ENCODE measurements around the gene DACT2.

The DACT2 gene

DNA sequence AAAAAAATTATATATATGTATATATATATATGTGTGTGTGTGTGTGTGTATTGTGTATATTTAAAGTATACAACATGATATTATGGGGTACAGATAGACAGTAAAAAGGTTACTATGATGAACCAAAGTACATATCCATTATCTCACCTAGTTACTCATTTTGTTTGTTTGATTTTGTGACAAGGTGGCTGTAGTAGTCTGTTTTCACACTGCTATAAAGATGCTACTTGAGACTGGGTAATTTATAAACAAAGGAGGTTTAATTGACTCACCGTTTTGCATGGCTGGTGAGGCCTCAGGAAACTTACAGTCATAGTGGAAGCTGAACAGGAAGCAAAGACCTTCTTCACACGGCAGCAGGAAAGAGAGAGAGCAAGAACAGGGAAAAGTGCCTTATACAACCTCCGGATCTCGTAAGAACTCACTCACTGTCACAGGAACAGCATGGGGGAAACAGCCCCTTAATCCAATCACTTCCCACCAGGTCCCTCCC is 30.2 kb upstream of the DACT2 start:
- no peak for TF ChIP-seq CTCF (conservative IDR thresholded peaks at IDR 0.05; ENCODE audit: control insufficient read depth, insufficient read depth, low read depth, low read length)
- H3K4me3 ChIP-seq (ENCODE audit: control insufficient read depth, low read depth, low read length), result no peak overlapping the region
- DNase-seq (ENCODE audit: low read depth), result no peak

DNA sequence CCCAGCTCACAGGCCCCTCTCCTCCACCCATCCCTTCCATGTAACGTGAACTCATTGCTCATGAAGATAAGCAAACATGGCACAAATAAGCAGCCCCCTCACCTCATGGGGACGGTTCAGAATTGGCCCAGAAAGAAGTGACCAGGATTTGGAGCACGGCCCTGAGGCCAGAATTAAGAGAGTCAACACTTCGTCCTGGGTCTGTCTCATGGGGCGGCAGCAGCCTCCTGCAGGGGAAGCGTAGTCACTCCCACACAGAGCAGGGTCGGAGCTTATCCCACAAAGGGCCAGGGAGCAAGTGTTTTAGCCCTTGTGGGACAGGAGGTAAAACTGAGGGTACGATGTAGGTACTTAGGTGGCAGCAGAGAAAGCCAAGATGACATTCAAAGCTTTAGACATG is 28.6 kb upstream of the DACT2 start:
- no peak for DNase-seq (ENCODE audit: low read depth)
- TF ChIP-seq CTCF (conservative IDR thresholded peaks at IDR 0.05; ENCODE audit: control insufficient read depth, insufficient read depth, low read depth, low read length), result no peak
- H3K4me3 ChIP-seq (ENCODE audit: control insufficient read depth, low read depth, low read length), result no peak overlapping the region

DNA sequence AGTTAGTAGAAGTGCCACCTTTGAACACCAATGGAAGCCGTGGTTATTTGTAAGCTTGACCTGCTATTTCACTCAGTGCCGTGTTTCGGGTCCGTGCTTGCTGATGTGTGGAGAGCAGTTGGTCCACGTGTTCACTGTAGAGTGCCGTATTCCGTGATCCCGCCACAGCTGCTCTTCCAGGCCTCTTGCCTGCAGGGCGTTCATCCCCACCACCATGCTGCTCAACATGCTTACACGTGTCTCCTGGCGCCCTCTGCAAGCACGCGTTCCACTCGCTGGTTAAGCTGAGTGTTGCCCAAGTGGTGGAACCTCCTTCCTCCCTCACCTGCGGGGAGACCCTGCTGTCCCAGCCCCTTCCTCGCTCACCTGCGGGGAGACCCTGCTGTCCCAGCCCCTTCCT is 28.0 kb upstream of the DACT2 start:
- no peak overlapping the region for H3K4me3 ChIP-seq (ENCODE audit: control insufficient read depth, low read depth, low read length)
- TF ChIP-seq CTCF (conservative IDR thresholded peaks at IDR 0.05; ENCODE audit: control insufficient read depth, insufficient read depth, low read depth, low read length), result no peak
- DNase-seq (ENCODE audit: low read depth), result no peak

DNA sequence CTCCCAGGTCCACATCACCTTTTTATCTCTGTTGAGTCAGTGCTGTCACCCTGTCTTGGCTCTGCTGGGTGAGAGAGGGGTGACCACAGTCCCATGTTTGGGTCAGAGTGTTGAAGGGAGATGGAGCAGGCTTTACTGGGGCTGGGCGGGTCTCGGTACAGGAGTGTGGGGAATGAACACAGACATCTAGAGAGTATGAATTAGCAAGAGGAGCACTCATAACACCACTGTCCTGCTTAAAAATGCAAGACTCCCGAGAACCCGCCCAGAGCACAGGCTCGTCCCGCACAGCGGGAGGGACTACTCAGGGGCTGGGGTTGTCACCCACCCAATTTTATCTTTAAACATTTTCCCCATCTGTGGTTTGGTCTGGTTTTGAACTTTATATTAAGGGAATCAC is 27.5 kb upstream of the DACT2 start:
- no peak overlapping the region for H3K4me3 ChIP-seq (ENCODE audit: control insufficient read depth, low read depth, low read length)
- no peak for TF ChIP-seq CTCF (conservative IDR thresholded peaks at IDR 0.05; ENCODE audit: control insufficient read depth, insufficient read depth, low read depth, low read length)
- no peak for DNase-seq (ENCODE audit: low read depth)

DNA sequence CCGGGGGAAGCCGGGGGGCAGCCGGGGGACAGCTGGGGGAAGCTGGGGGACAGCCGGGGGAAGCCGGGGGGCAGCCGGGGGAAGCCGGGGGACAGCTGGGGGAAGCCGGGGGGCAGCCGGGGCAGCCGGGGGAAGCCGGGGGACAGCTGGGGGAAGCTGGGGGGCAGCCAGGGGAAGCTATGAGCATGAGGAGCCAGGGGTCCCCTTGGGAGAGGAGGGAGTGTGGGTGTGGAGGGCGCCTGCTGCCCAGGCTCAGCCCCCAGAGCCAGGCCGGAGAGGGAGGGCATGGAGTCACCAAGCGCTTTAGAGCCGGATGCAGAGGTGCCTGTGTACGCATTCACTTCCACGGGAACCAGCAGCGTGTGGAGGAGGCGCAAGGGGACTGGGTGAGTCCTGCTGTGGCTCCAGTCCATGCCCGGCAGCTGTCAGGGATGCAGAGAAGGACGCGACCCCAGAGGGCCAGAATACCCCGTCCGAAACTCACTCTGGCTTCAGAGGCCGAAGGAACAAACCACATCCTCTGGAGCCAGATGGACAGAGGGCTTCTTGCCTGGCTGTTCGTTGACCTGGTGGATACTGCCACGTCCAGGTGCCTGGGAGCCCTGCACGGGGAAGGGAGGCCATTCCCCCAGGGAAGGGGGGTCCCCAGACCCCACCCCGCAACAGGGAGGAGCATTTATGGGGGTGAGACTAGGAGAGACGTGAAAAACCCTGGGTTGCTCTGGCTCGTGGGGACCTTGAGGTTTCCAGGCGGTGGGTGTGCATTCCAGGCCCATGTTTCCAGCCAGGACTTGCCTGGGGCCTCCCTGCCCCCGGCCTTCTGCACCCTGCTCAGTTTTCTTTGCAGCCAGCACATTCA is 26.5 kb upstream of the DACT2 start:
- no peak for DNase-seq (ENCODE audit: low read depth)
- no peak for TF ChIP-seq CTCF (conservative IDR thresholded peaks at IDR 0.05; ENCODE audit: control insufficient read depth, insufficient read depth, low read depth, low read length)
- no peak overlapping the region for H3K4me3 ChIP-seq (ENCODE audit: control insufficient read depth, low read depth, low read length)

- no peak for DNase-seq (ENCODE audit: low read depth)
- H3K4me3 ChIP-seq (ENCODE audit: control insufficient read depth, low read depth, low read length), result no peak overlapping the region
- no peak for TF ChIP-seq CTCF (conservative IDR thresholded peaks at IDR 0.05; ENCODE audit: control insufficient read depth, insufficient read depth, low read depth, low read length)
Observed at GRCh38 chr6:168345266-168345665, 25.7 kb upstream of the DACT2 start.
